Measurements from ENCODE around the gene PARP16.
A peak's percentile ranks its signal among the peaks of the same experiment; 100 is the strongest.

PARP16 gene

GRCh38 chr15:65326117-65326526 is 39.4 kb upstream of the PARP16 start:
- TF ChIP-seq FOXP2 (optimal IDR thresholded peaks at IDR 0.05; ENCODE audit: borderline replicate concordance, extremely low read depth, extremely low read length, insufficient read depth) (no peak), POLR2AphosphoS5 (IDR thresholded peaks at IDR 0.05; ENCODE audit: low read depth, low read length) (no peak), REST (IDR thresholded peaks at IDR 0.05; ENCODE audit: insufficient read depth in 1 of 2, low read depth in 2 of 2, low read length in 2 of 2) (peak; percentile 65 to 71; a peak in 3 of 4 replicates)

GRCh38 chr15:65323071-65323511 is 36.4 kb upstream of the PARP16 start:
- TF ChIP-seq POLR2AphosphoS5 (IDR thresholded peaks at IDR 0.05; ENCODE audit: low read depth, low read length), result no peak
- TF ChIP-seq SIN3A (IDR thresholded peaks at IDR 0.05; ENCODE audit: borderline replicate concordance, insufficient read depth, low read length), result no peak

GRCh38 chr15:65318870-65319356 is 32.2 kb upstream of the PARP16 start:
- TF ChIP-seq REST (IDR thresholded peaks at IDR 0.05; ENCODE audit: insufficient read depth in 1 of 2, low read depth in 2 of 2, low read length in 2 of 2) (no peak), SIN3A (IDR thresholded peaks at IDR 0.05; ENCODE audit: borderline replicate concordance, insufficient read depth, low read length) (no peak), POLR2AphosphoS5 (IDR thresholded peaks at IDR 0.05; ENCODE audit: low read depth, low read length) (no peak), FOXP2 (optimal IDR thresholded peaks at IDR 0.05; ENCODE audit: borderline replicate concordance, extremely low read depth, extremely low read length, insufficient read depth) (no peak), TAF1 (IDR thresholded peaks at IDR 0.05; ENCODE audit: borderline replicate concordance, insufficient read depth, low read length) (no peak)

GRCh38 chr15:65312400-65312916 is 25.8 kb upstream of the PARP16 start:
- TF ChIP-seq SIN3A (IDR thresholded peaks at IDR 0.05; ENCODE audit: borderline replicate concordance, insufficient read depth, low read length) (no peak), TAF1 (IDR thresholded peaks at IDR 0.05; ENCODE audit: borderline replicate concordance, insufficient read depth, low read length) (no peak), POLR2AphosphoS5 (IDR thresholded peaks at IDR 0.05; ENCODE audit: low read depth, low read length) (no peak)

- no peak for TF ChIP-seq REST (IDR thresholded peaks at IDR 0.05; ENCODE audit: insufficient read depth in 1 of 2, low read depth in 2 of 2, low read length in 2 of 2)
- no peak for TF ChIP-seq POLR2AphosphoS5 (IDR thresholded peaks at IDR 0.05; ENCODE audit: low read depth, low read length)
- no peak for TF ChIP-seq SIN3A (IDR thresholded peaks at IDR 0.05; ENCODE audit: borderline replicate concordance, insufficient read depth, low read length)
- TF ChIP-seq TAF1 (IDR thresholded peaks at IDR 0.05; ENCODE audit: borderline replicate concordance, insufficient read depth, low read length), result no peak
- no peak for TF ChIP-seq FOXP2 (optimal IDR thresholded peaks at IDR 0.05; ENCODE audit: borderline replicate concordance, extremely low read depth, extremely low read length, insufficient read depth)
Measured at GRCh38 chr15:65311760-65312159, 25.1 kb upstream of the PARP16 start.

GRCh38 chr15:65310431-65311137 is 23.9 kb upstream of the PARP16 start:
- TF ChIP-seq TAF1 (IDR thresholded peaks at IDR 0.05; ENCODE audit: borderline replicate concordance, insufficient read depth, low read length) (no peak), REST (IDR thresholded peaks at IDR 0.05; ENCODE audit: insufficient read depth in 1 of 2, low read depth in 2 of 2, low read length in 2 of 2) (no peak), POLR2AphosphoS5 (IDR thresholded peaks at IDR 0.05; ENCODE audit: low read depth, low read length) (no peak), FOXP2 (optimal IDR thresholded peaks at IDR 0.05; ENCODE audit: borderline replicate concordance, extremely low read depth, extremely low read length, insufficient read depth) (no peak), SIN3A (IDR thresholded peaks at IDR 0.05; ENCODE audit: borderline replicate concordance, insufficient read depth, low read length) (no peak)
